ENCODE data around the gene HOXA4.

The HOXA4 gene

DNA sequence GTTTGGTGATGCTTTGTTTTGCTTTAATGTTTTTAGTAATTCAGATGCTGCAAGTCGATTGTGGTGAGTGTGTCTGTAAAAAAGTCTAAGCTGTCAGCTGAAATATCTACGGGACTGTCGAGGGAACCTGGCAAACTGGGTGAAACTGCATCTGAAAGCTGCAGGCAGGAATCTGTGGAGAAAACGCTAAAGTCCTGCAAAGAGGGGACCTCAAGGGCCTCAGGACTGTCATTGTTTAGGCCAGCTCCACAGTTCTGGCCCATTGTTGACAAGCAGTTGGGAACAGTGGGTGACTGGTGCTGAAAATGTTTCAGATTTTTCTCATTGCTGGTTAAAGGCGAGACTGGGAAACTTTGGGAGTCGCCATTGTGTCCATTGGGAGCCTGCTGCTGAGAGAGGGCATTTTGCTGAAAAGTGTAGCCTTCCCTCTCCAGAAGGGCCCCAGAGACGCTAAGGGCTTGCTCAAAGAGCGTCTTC is 29.8 kb downstream of the HOXA4 start:
- in situ Hi-C loops (cut with HindIII; ENCODE audit: low pct_unique_long_range_greater_than_20kb, low sequenced_read_pairs), result no loop called here
- no peak for TF ChIP-seq JUND (IDR thresholded peaks at IDR 0.05; ENCODE audit: low read depth)
- no peak for DNase-seq (ENCODE audit: low read depth in 1 of 2, low spot score in 1 of 2)

GRCh38 chr7:27099453-27100370 is 30.8 kb downstream of the HOXA4 start:
- TF ChIP-seq JUND (IDR thresholded peaks at IDR 0.05; ENCODE audit: low read depth), result no peak
- no peak for DNase-seq (ENCODE audit: low read depth in 1 of 2, low spot score in 1 of 2)
- in situ Hi-C loops (cut with HindIII; ENCODE audit: low pct_unique_long_range_greater_than_20kb, low sequenced_read_pairs), result no loop called here

GRCh38 chr7:27098578-27099451 is 31.7 kb downstream of the HOXA4 start:
- no peak for DNase-seq (ENCODE audit: low read depth in 1 of 2, low spot score in 1 of 2)
- no peak for TF ChIP-seq JUND (IDR thresholded peaks at IDR 0.05; ENCODE audit: low read depth)
- in situ Hi-C loops (cut with HindIII; ENCODE audit: low pct_unique_long_range_greater_than_20kb, low sequenced_read_pairs), result no loop called here

DNA sequence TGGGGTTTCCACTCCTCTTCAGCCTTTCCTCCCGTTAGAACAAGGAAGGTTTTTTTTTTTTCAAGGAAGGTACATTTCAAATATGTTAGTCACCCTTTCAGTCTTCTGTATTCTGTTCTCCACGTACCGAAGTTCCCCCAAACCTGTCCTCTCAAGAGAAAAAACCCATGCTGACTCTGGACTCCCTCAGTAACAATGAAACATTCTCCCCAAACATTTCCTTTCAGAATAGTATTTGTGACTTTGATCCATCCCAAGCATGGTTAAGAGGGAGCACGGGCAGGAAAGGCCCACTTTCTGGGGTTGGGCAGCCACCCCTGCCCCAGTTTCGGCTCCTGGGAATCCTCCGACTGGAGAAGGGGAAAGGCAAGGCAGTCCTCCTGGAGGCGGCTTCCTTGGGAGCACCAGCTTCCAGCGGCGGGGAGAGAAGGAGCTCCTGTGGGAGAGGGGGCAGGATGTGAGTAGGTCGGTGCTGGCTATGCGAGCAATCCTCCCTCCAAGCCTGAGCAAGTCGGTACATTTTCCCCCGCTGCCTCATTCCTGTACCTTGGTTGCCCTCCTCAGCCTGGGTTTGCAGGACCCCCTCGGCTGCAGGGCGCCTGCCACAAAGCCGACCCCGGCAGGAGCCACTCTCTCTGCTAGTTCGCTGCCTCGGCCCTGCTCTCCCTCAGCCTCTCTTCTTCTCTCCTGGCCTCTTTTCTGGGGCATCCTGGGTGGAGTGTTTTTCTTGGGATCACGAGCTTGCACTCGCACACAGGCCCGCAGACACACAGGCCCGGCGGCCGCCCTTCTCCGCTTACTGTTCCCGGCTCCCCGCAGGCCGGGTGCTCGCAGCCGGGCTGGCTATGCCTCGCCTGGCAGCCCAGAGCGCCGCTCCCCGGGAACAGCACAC is 32.6 kb downstream of the HOXA4 start:
- no peak for TF ChIP-seq JUND (IDR thresholded peaks at IDR 0.05; ENCODE audit: low read depth)
- in situ Hi-C loops (cut with HindIII; ENCODE audit: low pct_unique_long_range_greater_than_20kb, low sequenced_read_pairs), result no loop called here
- no peak for DNase-seq (ENCODE audit: low read depth in 1 of 2, low spot score in 1 of 2)

- DNase-seq (ENCODE audit: low read depth in 1 of 2, low spot score in 1 of 2), result no peak
- in situ Hi-C loops (cut with HindIII; ENCODE audit: low pct_unique_long_range_greater_than_20kb, low sequenced_read_pairs), result no loop called here
- TF ChIP-seq JUND (IDR thresholded peaks at IDR 0.05; ENCODE audit: low read depth), result no peak
Observed at GRCh38 chr7:27096768-27097514, 33.6 kb downstream of the HOXA4 start.

GRCh38 chr7:27095897-27096767 is 34.4 kb downstream of the HOXA4 start, which contains the start of gene HOXA1:
Gene HOXA1, minus strand, starts transcription at chr7:27096000. Its CDS starts 88 bp downstream, at chr7:27095912.
- no peak for TF ChIP-seq JUND (IDR thresholded peaks at IDR 0.05; ENCODE audit: low read depth)
- peak in 1 of 2 experiments; percentile 28 for DNase-seq (ENCODE audit: low read depth in 1 of 2, low spot score in 1 of 2)
- in situ Hi-C loops (cut with HindIII; ENCODE audit: low pct_unique_long_range_greater_than_20kb, low sequenced_read_pairs), result no loop called here

DNA sequence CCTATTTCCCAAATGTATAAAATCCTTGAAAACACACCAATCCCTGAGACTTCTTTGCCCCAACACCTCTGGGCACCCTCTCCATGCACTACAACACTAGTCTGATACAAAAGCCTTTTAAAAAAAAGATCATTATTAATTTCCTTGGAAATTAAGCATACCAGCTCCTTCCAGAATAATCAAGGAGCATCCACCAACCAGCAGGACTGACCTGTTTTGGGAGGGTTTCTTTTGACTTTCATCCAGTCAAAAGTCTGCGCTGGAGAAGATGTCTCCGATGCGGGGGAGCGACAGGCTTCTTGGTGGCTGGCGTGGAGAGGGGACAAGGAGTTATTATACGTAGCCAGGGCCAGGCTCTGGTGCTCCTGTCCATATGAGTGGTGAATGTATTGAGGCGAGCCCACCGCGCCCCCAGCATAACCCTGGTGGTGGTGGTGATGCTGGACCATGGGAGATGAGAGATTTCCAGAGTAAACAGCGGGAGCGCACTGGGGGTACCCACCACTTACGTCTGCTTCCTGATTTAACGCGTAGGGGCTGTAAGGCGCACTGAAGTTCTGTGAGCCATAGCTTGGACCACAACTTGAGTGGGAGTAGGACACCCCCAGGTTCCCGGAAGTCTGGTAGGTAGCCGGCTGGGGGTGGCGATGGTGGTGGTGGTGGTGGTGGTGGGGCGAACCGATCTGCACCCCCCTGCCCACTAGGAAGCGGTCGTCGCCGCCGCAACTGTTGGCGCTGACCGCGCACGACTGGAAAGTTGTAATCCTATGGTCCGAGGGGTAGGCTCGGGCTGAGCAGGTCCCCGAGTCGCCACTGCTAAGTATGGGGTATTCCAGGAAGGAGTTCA is 35.3 kb downstream of the HOXA4 start:
- TF ChIP-seq JUND (IDR thresholded peaks at IDR 0.05; ENCODE audit: low read depth), result no peak
- in situ Hi-C loops (cut with HindIII; ENCODE audit: low pct_unique_long_range_greater_than_20kb, low sequenced_read_pairs), result no loop called here
- peak in 1 of 2 experiments; percentile 14 for DNase-seq (ENCODE audit: low read depth in 1 of 2, low spot score in 1 of 2)

DNA sequence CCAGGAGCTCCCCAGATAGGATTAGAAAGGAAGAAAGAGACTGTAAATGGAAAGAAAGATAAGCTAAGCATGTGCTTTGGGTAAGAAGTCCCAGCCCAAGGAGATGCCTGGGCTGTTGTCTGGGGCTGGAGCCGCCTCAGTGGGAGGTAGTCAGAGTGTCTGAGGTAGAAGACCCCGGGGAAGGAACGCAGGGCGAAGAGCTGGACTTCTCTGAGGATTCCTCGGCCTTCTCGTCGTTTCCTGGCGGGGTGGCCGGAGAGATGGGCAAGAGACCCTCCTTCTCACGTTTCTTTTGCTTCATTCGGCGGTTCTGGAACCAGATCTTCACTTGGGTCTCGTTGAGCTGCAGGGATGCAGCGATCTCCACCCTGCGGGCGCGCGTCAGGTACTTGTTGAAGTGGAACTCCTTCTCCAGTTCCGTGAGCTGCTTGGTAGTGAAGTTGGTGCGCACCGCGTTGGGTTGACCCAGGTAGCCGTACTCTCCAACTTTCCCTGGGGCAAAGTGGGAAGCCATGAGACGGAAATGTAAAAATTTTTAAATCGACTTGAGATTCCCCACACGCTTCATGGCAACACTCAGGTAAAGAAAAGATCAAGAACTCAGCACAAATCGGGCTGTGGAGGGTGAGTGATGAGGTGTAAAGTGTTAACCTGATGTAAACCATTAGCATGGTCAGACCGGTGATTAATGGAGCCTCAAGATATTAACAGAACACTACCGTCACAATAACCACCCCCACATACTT is 36.1 kb downstream of the HOXA4 start:
- no peak for TF ChIP-seq JUND (IDR thresholded peaks at IDR 0.05; ENCODE audit: low read depth)
- DNase-seq (ENCODE audit: low read depth in 1 of 2, low spot score in 1 of 2), result peak in 1 of 2 experiments; percentile 28
- in situ Hi-C loops (cut with HindIII; ENCODE audit: low pct_unique_long_range_greater_than_20kb, low sequenced_read_pairs), result no loop called here

DNA sequence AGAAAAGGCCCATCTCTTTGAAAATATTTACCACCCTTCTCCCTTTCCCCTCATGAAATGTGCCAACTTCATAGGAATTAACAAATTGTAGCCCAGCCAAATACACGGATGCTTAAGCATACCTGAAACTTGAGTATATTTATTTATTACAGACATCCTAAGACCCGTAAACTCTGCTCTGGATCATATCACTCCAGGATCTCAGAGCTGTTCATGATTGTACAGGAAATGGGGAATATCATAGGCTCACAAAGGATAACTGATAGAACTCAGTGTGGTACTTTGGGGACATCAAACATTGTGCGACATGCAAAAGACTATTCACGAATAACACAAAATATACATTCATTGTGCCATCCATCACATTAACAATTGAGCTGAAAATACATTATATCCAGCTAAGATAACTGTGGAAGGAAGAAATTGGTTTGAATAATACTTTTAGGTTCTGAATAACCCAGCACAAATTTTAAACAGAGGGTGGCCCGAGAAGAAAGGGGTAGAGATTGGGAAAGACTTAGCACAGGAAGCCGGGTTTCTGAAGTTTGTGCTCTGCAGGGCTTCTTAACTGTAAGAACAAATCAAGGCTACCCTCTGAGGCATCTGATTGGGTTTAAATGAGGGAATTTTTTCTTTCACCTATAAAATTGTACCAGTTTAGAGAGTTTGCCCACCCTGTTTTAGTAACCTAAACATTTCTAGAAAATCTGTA is 37.2 kb downstream of the HOXA4 start:
- DNase-seq (ENCODE audit: low read depth in 1 of 2, low spot score in 1 of 2), result peak in 1 of 2 experiments; percentile 7
- in situ Hi-C loops (cut with HindIII; ENCODE audit: low pct_unique_long_range_greater_than_20kb, low sequenced_read_pairs), result no loop called here
- TF ChIP-seq JUND (IDR thresholded peaks at IDR 0.05; ENCODE audit: low read depth), result no peak
